ENCODE results near the gene APOBEC3G. TPM values are rescaled to one million over a fixed set of nuclear protein-coding genes. Genes with fewer than 3 reads are reported as not detected.
A peak's percentile ranks its signal among the peaks of the same experiment; 100 is the strongest.

APOBEC3G gene
- total RNA-seq, 1 donor from 2014 or later = 3.1 TPM

DNA sequence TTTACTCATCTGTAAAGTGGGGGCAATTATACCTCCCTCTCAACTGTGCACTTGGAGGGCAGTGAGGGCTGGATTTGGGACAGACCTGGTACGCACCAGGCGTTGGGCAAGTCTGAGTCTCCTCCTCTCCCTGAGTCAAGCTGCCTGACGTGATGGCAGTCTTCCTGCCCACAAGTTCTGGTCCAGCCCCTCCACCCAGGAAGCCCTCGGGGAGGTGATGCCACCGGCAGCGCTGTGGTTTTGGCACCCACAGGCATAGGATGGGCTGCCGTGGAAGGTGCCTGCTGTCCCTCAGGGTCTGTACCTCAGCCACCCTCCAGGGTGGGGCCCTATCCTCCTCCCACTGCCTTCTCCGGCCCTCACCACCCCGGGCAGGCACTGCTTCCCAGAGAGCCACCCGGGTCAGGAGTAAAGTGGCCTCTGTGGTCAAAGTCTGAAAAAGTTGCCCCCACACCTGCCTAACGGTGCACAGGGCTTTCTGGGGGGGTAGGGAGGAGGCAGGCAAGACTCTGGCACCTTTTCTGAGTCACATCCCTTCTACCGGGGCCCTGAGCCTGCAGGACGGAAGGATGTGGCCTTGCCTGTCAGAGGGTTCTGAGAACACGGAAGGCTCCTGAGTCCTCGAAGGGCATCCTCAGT lies 13.5 kb downstream of the APOBEC3G start:
- DNase-seq (ENCODE audit: low read depth in 2 of 2) = no peak

DNA sequence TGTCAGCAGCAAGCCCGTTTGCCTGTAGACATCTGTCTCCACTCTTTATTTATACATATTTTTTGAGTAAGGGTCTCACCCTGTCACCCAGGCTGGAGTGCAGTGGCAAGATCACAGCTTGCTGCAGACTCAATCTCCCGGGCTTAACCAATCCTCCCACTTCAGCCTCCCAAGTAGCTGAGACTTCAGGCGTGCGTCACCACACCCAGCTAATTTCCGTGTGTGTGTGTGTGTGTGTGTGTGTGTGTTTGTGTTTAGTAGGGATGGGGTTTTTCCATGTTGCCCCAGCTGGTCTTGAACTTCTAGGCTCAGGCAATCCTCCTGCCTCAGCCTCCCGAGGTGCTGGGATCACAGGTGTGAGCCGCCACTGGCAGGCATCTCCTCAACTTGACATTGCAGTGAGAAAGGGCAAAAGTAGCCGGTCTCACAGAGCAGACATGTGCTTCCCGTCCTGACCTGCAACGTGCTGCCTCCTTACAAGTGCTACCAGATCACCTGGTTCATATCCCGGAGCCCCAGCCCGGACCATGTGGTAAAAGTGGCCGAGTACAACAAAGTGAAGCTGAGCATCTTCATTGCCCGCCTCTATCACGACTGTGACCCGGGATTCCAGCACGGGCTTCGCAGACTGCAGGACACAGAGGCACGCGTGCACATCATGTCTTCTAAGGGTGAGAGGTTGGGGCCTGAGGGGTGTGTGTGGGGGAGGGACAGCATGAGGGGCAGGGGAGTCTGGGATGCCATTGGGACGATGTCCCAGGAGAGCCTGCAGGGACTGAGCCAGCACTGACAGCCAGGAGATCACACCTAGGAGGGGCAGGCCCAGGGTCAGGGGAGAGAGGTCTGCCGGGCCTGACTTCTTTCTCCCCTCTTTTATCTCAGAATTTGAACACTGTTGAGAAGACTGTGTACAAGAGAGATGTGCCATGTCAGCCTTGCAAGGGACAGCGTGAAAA lies 14.3 kb downstream of the APOBEC3G start:
- DNase-seq (ENCODE audit: low read depth in 2 of 2) = no peak

DNA sequence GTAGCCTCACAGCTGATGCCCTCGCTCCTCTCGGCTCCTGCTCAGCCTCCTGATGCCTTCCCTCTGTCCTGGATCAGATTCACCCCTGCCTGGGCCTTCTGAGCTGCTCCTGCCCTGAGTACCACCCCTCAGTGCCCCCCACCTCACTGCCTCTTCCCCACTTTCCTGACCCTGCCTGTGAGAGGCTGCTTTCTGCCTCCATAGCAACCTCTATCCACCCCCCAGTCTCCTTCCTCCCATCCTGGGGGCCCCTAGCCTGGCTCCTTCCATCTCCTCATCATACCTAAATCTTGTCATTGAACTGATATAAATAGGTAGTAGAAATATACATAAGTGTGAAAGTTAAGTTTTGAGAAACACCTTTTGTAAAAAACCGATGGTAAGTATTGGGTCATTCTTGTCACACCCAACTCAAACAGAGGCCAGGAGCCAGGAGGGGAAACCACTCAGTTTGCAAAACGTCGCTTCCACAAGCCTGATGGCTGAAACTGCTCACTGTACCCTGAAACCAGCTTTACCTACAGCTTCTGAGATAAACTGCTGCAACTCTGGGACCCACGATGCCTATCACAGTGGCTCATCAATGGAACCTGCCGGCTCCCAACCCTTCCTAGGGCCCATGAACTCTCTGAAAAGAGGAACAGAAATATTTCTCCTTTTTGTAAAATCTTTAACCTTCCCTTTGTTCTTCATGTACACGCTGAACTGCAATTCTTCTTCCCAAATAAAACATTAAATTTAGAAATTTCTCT lies 15.2 kb downstream of the APOBEC3G start:
- DNase-seq (ENCODE audit: low read depth in 2 of 2) = no peak

DNA sequence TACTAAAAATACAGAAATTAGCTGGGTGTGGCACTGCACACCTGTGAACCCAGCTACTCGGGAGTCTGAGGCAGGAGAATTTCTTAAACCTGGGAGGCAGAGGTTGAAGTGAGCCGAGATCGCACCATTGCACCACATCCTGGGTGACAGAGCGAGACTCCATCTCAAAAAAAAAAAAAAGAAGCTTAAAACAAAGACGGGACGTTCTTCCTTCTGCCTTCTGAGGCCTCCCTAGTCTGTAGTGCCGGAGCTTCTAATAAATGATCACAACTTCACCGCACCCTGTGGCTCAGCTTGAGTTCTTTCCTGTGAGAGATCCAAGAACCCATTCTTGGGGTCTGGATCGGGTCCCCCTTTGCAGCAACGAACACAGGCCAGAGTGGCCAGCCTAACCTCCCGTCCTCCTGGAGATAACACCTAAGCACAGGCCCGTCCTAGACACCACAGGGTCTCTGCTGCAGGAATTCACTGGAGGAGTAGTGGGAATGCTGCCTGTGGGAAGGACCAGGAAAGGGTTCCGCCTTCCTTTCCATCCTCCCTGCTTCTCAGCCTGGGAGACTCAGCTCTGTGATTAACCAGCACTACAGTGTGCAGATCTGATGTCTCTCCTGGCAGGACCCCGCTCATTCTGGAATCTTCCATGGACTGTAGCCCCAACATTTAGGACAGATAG lies 17.8 kb downstream of the APOBEC3G start:
- no peak for DNase-seq (ENCODE audit: low read depth in 2 of 2)

DNA sequence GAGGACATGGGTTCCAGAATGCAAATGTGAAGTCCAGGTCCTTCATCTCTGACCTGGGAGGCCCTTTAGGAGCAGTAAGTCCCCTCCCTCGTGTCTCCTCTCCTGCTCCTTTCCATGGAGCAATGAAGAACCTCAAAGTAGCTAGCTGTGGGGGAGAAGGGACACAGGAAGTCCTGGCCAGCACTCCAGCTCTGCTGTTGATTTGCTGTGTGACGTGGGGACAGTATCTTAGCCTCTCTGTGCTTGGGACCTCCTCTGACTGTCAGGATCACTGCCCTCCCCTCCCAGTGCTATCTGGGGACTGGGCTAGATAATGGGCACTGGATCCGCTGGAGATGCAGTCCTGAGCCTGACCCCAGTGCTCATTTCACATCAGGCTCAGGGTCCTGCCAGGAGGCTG lies 18.9 kb downstream of the APOBEC3G start:
- no peak for DNase-seq (ENCODE audit: low read depth in 2 of 2)

DNA sequence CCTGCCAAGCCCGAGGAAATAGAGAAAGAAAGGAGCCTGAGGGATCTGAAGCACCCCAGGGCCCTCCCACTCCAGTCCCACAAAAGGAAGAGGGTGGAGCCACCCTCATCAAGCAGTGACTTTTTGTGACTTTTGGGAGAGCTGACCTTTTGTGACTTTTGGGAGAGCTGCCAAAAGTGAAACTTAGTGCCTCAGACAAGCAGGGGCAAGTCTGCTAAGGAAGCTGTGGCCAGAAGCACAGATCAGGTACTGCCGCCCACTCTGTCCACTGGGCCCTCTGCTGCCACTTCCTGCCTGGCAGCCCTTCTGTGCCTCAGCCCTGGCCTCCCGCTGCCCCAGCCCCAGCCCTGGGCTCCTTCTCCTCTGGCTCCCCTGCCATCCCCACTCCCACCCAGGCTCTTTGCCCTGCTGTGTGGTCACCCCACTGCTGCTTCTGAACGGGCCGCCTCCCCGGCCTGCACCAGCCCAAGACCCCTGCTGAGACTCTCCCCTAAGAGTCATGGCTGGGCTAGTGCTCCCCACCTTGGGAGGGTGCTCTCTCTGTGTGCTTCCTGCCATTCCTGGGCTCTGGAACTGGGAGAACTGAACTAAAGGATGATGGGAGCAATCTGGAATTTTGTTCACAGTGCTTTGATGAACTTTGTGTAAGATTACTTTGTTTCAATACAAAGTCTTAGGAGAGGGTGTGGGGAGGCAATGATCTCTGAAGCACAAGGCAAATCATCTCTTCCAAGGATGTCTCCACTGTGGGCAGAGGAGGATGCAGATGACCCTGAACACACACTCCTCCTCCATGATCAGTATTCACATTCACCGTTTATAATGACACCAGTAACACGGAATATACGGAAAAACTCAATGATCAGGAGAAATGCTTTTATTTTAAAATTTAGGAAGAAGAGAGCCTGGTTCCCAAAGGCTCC lies 20.3 kb downstream of the APOBEC3G start, which contains the start of gene APOBEC3H:
TSS of gene APOBEC3H (plus strand) at position 147 of the 923 bp plus-strand sequence. CDS start 3,035 bp downstream, outside the sequence.
- no peak for DNase-seq (ENCODE audit: low read depth in 2 of 2)

DNA sequence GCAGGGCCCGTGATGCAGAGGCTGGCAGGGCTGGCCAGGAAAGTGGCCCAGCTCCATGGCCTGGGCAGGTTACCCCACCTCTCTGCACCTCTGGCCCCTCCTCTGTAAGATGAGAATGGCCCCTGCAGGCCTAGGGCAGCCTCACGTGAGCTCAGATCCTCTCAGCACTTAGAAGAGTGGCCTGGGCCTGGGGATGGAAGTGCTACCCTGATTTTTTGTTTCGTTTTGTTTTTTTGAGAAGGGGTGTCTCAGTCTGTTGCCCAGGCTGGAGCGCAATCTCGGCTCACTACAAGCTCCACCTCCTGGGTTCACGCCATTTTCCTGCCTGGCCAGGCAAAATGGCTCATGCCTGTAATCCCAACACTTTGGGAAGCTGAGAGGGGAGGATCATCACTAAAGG lies 21.0 kb downstream of the APOBEC3G start:
- no peak for DNase-seq (ENCODE audit: low read depth in 2 of 2)

DNA sequence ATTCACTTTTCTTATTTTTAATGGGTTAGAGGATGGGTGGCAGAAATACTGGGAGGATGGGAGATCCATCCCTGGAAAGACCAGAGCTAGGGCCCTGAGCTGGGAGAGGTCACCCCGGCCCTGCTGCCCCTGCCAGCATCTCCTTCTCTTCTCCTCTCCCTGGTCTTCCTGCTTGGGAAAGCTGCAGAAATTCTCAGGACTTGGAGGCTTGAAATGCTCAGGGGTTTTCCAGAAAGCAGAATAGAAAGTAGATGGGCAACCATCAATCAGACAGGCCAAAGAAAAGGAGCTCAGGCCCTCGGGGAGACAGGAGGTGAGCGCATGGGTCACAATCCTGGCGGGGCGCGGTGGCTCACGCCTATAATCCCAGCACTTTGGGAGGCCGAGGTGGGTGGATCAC lies 21.5 kb downstream of the APOBEC3G start:
- DNase-seq (ENCODE audit: low read depth in 2 of 2) = no peak

DNA sequence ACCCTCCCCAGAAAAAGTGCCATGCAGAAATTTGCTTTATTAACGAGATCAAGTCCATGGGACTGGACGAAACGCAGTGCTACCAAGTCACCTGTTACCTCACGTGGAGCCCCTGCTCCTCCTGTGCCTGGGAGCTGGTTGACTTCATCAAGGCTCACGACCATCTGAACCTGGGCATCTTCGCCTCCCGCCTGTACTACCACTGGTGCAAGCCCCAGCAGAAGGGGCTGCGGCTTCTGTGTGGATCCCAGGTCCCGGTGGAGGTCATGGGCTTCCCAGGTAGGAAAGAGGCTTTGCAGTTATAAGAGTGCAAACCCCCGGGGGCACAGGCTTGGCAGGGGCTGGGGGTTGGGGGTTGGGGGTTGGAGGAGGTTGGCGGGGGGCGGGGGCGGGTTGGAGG lies 24.2 kb downstream of the APOBEC3G start:
- no peak for DNase-seq (ENCODE audit: low read depth in 2 of 2)

DNA sequence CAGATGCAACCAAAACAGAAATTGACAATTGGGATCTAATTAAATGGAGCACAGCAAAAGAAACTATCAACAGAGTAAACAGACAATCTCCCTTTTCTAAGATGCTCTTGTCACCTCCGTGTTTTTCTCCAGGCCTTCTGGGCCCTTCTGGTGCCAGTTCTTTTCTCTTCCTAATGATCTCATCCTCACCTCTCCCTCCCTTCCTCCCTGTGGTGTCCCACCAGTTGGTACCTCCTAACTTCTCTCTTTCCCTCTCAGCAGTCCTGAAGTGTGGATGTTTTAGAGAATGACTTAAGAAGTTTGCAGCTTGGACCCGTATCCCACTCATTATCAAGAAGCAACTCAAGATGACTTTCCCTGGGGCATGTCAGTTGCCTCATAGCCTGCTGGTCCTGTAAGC lies 26.4 kb downstream of the APOBEC3G start:
- no peak for DNase-seq (ENCODE audit: low read depth in 2 of 2)

DNA sequence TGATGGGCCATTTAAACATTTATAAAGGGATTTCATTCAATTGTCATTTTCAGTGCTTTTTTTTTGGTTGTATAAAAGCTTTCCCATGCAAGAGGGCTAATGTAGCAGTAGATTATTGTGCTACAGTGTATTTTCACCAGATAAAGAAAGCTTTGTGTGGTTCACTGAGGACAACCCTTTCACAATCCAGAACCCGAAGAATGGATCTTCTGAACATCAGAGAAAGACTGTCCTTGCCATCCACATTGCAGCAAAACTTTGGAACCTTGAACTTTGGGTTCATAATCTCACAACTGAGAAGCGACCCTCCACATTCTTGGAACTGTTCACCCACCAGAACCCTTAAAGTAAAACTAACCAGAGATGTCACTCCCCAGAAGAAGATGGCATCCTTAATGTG lies 29.3 kb downstream of the APOBEC3G start:
- DNase-seq (ENCODE audit: low read depth in 2 of 2) = no peak

DNA sequence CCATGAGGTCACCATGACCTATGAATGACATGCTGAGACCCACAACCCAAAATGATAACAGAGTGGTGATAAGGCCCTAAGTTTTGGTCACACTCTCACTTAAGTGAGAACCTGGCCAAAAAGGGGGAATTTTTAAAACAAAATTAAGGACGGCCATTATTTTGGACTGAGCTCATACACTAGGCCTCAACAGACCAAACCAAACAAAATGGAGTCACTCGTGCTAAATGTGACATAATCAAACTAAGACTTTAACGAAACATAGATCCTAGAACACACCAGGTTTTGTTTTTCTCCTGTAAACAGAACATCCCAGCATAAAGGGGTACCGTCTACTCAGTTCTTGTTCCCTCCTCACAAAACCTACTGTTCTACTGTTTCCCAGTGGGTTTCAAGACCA lies 31.4 kb downstream of the APOBEC3G start:
- DNase-seq (ENCODE audit: low read depth in 2 of 2) = no peak

DNA sequence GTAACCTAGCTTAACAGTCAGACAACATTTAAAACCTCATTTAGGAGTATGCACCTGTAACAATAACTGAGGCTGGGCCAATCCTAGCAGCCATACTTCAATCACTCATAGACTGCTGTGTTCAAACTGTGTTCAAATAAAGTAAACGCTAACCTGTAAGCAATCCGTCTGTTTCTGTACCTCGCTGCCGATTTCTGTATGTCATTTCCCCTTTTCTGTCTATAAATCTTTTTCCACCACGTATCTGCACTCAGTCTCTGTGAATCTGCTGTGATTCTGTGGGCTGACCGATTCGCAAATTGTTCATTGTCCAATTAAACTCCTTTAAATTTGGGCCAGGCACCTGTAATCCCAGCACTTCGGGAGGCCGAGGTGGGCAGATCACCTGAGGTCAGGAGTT lies 32.3 kb downstream of the APOBEC3G start:
- no peak for DNase-seq (ENCODE audit: low read depth in 2 of 2)

DNA sequence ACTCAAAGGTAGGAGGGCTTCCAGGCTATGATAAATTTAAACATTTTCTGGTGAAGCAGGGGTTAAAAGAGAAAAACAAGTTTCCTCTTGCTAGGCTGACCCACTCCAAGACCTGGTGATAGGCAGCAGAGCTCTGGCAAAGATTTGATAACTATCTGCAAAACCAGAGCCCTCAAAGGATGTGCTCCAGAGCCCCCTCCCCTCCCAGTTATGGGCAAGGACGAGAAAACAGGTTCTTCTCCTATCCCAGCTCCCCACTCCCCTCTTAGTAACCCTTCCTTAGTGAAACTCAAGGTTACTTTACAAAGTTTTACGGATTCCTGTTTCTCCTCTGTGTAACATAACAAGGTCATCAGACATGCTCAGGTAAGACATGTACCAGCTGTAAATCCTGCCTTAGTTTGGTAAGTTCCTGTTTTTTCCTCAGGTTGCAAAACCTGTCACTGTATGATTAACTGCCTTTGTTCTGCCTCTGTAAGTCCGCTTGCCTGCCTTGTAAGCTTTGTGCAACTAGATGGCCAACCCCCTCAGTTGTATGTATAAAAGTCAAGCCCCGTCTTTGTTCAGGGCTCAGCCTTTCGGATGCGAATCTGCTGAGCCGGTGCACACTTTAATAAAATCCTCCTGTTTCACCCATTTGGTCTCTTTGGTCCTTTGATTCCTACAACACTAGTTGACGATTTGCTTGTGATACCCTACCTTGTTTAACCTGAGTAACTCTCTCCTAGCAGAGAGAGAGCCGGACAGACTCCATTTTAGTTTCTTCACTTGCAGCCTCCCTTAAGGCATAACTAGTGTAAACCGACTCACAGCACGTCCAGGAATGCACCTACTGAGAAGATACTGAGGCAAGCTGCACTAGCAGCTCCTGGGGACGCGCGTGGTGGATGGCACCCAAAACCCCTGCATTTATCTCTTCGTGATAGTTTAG lies 33.8 kb downstream of the APOBEC3G start:
- no peak for DNase-seq (ENCODE audit: low read depth in 2 of 2)

DNA sequence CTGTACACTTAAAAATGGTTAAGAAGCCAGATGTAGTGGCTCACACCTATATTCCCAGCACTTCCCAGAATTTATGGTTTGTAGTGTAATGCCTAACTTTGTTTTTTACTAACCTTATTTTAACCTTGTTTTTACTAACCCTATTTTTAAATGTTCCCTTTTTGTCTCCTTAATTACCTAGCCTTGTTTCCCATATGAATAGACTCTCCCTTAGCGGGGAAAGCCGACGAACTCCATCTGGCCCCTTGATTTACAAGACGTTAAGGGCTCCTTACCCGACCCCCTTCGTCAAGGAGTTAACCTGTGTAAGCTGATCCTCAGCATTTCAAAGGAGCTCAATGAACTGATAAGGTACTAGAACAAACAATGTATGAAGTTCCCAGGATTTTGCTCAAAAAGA lies 37.0 kb downstream of the APOBEC3G start:
- no peak for DNase-seq (ENCODE audit: low read depth in 2 of 2)

DNA sequence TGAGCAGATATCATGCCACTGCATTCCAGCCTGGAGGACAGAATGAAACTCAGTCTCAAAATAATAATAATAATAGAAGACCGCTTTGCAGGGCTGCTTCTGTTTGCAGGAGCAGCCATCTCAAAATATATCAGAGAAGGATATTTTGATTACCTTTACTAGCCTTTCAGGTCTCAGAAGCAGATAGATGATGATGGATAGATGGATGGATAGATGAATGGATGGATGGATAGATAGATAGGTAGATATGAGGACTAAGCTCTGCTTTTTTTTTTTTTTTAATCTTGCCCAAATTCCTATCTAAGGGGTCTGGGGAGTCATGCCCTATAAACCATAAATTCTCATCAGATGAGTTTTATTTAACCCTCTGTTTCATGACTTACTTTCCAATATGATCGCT lies 38.5 kb downstream of the APOBEC3G start:
- DNase-seq (ENCODE audit: low read depth in 2 of 2) = no peak

DNA sequence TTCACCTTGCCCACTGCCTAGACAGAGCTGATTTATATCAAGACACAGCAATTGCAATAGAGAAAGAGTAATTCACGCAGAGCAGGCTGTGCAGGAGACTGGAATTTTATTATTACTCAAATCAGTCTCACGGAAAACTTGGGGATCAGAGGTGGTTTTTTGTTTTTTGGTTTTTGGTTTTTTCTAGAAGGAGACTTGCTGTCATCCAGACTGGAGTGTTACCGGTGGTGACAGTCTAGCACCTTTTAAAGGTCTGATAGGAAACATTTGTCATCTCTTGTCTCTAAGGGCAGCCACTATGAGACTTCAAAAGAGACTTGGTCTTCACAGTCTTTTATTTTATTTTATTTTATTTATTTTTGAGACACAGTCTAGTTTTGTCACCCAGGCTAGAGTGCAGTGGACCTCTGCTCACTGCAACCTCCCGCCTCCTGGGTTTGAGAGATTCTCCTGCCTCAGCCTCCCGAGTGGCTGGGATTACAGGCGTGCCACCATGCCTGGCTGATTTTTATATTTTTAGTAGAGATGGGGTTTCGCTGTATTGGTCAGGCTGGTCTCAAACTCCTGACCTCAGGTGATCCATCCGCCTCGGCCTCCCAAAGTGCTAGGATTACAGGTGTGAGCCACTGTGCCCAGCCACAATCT lies 39.0 kb downstream of the APOBEC3G start:
- DNase-seq (ENCODE audit: low read depth in 2 of 2) = no peak

DNA sequence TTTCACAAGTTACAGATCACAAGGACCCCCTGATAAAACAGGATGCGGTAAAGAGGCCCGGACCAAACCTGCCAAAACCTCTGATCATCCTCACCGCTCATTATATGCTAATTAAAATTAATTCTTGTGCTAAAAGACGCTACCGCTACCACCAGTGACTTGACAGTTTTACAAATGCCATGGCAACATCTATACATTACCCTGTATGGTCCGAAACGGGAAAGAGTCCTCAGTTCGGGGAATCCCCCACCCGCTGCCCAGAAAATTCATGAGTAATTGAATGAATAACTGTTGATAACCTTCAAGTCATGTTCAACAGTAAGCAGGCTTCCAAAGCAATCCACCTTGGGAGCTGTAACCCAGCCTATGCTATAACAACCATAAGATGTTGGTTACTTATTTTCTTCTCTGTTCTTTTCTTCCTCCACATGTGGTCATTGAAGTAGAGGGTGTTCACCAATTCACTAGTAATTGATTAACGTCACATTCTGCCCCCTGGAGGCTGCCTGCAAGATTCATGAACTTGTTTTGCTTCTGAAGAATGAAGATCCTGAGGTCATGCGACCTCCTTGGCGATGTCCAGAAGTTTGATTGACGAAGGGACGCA lies 40.6 kb downstream of the APOBEC3G start:
- peak; percentile 11 to 56 for DNase-seq (ENCODE audit: low read depth in 2 of 2)
